Stimulated activated naive CD8-positive, alpha-beta T cell treated with anti-CD3 and anti-CD28 coated beads, Interleukin-15, Interleukin-2, amounts not matched to agents 100 ng/mL and 50 ng/mL, for 24 hours (primary cell): Measurements from ENCODE around the gene APOBEC3F.
A peak's percentile ranks its signal among the peaks of the same experiment; 100 is the strongest.

Experiments
- H3K27ac Mint-ChIP-seq: one replicate; pipeline ENCODE4 v1.8.0; 2021; ENCODE audit warnings: mild to moderate bottlenecking, mixed read lengths
- H3K27me3 Mint-ChIP-seq: one replicate; pipeline ENCODE4 v1.8.0; 2021; ENCODE audit warnings: mixed read lengths
- H3K36me3 Mint-ChIP-seq: one replicate; pipeline ENCODE4 v1.8.0; 2021; ENCODE audit warnings: low read depth, mixed read lengths
- H3K4me1 Mint-ChIP-seq: one replicate; pipeline ENCODE4 v1.8.0; 2021; ENCODE audit warnings: low read depth, mixed read lengths
- H3K4me3 Mint-ChIP-seq: one replicate; pipeline ENCODE4 v1.8.0; 2021; ENCODE audit warnings: mild to moderate bottlenecking, mixed read lengths
- H3K9me3 Mint-ChIP-seq: one replicate; pipeline ENCODE4 v1.8.0; 2021; ENCODE audit warnings: mixed read lengths

The APOBEC3F gene

DNA sequence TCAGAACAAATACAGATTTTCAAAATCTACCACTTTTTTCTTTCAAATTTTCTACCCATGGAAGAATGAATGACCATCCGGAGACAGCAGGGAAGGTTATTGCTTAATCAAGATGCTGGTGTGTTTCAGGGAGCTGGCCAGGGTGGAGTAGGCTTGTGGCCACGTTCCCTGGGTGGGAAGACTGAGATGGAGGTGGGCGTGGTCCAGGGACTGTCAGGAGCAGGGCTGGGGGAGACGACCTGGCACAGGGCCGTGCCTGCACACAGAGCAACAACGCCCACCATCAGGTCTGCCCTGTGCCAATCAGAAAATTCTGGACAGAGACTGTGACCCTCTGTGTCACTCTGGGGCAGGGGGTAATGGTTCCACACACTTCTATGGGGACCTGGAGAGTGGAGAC is 49.3 kb downstream of the APOBEC3F start:
- Mint-ChIP-seq H3K27ac (peak overlapping the region; percentile 98), H3K27me3 (no peaks in the 10 kb centered on the region), H3K36me3 (peaks cover 21% of the 10 kb centered on the region), H3K4me3 (peak overlapping the region; percentile 78), H3K9me3 (no peaks in the 10 kb centered on the region), H3K4me1 (peaks cover 91% of the 10 kb centered on the region)

DNA sequence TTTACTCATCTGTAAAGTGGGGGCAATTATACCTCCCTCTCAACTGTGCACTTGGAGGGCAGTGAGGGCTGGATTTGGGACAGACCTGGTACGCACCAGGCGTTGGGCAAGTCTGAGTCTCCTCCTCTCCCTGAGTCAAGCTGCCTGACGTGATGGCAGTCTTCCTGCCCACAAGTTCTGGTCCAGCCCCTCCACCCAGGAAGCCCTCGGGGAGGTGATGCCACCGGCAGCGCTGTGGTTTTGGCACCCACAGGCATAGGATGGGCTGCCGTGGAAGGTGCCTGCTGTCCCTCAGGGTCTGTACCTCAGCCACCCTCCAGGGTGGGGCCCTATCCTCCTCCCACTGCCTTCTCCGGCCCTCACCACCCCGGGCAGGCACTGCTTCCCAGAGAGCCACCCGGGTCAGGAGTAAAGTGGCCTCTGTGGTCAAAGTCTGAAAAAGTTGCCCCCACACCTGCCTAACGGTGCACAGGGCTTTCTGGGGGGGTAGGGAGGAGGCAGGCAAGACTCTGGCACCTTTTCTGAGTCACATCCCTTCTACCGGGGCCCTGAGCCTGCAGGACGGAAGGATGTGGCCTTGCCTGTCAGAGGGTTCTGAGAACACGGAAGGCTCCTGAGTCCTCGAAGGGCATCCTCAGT is 49.9 kb downstream of the APOBEC3F start:
- Mint-ChIP-seq H3K27ac (peak overlapping the region; percentile 98), H3K4me3 (peak overlapping the region; percentile 78), H3K27me3 (no peaks in the 10 kb centered on the region), H3K4me1 (peaks cover 91% of the 10 kb centered on the region), H3K36me3 (peaks cover 17% of the 10 kb centered on the region), H3K9me3 (no peaks in the 10 kb centered on the region)

DNA sequence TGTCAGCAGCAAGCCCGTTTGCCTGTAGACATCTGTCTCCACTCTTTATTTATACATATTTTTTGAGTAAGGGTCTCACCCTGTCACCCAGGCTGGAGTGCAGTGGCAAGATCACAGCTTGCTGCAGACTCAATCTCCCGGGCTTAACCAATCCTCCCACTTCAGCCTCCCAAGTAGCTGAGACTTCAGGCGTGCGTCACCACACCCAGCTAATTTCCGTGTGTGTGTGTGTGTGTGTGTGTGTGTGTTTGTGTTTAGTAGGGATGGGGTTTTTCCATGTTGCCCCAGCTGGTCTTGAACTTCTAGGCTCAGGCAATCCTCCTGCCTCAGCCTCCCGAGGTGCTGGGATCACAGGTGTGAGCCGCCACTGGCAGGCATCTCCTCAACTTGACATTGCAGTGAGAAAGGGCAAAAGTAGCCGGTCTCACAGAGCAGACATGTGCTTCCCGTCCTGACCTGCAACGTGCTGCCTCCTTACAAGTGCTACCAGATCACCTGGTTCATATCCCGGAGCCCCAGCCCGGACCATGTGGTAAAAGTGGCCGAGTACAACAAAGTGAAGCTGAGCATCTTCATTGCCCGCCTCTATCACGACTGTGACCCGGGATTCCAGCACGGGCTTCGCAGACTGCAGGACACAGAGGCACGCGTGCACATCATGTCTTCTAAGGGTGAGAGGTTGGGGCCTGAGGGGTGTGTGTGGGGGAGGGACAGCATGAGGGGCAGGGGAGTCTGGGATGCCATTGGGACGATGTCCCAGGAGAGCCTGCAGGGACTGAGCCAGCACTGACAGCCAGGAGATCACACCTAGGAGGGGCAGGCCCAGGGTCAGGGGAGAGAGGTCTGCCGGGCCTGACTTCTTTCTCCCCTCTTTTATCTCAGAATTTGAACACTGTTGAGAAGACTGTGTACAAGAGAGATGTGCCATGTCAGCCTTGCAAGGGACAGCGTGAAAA is 50.7 kb downstream of the APOBEC3F start:
- Mint-ChIP-seq H3K4me3 (peak overlapping the region; percentile 78), H3K27me3 (no peaks in the 10 kb centered on the region), H3K4me1 (peaks cover 91% of the 10 kb centered on the region)

DNA sequence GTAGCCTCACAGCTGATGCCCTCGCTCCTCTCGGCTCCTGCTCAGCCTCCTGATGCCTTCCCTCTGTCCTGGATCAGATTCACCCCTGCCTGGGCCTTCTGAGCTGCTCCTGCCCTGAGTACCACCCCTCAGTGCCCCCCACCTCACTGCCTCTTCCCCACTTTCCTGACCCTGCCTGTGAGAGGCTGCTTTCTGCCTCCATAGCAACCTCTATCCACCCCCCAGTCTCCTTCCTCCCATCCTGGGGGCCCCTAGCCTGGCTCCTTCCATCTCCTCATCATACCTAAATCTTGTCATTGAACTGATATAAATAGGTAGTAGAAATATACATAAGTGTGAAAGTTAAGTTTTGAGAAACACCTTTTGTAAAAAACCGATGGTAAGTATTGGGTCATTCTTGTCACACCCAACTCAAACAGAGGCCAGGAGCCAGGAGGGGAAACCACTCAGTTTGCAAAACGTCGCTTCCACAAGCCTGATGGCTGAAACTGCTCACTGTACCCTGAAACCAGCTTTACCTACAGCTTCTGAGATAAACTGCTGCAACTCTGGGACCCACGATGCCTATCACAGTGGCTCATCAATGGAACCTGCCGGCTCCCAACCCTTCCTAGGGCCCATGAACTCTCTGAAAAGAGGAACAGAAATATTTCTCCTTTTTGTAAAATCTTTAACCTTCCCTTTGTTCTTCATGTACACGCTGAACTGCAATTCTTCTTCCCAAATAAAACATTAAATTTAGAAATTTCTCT is 51.6 kb downstream of the APOBEC3F start:
- H3K36me3 Mint-ChIP-seq, result peaks cover 11% of the 10 kb centered on the region
- H3K27ac Mint-ChIP-seq, result peak overlapping the region; percentile 98
- H3K27me3 Mint-ChIP-seq, result no peaks in the 10 kb centered on the region
- H3K4me1 Mint-ChIP-seq, result peaks cover 92% of the 10 kb centered on the region
- H3K9me3 Mint-ChIP-seq, result no peaks in the 10 kb centered on the region
- peak overlapping the region; percentile 78 for H3K4me3 Mint-ChIP-seq

More for the DNA sequence above, 50.7 kb downstream of the APOBEC3F start:
- peaks cover 14% of the 10 kb centered on the region for H3K36me3 Mint-ChIP-seq
- H3K27ac Mint-ChIP-seq, result peak overlapping the region; percentile 98
- no peaks in the 10 kb centered on the region for H3K9me3 Mint-ChIP-seq

DNA sequence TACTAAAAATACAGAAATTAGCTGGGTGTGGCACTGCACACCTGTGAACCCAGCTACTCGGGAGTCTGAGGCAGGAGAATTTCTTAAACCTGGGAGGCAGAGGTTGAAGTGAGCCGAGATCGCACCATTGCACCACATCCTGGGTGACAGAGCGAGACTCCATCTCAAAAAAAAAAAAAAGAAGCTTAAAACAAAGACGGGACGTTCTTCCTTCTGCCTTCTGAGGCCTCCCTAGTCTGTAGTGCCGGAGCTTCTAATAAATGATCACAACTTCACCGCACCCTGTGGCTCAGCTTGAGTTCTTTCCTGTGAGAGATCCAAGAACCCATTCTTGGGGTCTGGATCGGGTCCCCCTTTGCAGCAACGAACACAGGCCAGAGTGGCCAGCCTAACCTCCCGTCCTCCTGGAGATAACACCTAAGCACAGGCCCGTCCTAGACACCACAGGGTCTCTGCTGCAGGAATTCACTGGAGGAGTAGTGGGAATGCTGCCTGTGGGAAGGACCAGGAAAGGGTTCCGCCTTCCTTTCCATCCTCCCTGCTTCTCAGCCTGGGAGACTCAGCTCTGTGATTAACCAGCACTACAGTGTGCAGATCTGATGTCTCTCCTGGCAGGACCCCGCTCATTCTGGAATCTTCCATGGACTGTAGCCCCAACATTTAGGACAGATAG is 54.2 kb downstream of the APOBEC3F start:
- peak overlapping the region; percentile 88 for H3K27ac Mint-ChIP-seq
- no peak overlapping the region for H3K4me3 Mint-ChIP-seq
- peaks cover 92% of the 10 kb centered on the region for H3K4me1 Mint-ChIP-seq
- H3K27me3 Mint-ChIP-seq, result no peaks in the 10 kb centered on the region
- no peaks in the 10 kb centered on the region for H3K36me3 Mint-ChIP-seq
- no peaks in the 10 kb centered on the region for H3K9me3 Mint-ChIP-seq

DNA sequence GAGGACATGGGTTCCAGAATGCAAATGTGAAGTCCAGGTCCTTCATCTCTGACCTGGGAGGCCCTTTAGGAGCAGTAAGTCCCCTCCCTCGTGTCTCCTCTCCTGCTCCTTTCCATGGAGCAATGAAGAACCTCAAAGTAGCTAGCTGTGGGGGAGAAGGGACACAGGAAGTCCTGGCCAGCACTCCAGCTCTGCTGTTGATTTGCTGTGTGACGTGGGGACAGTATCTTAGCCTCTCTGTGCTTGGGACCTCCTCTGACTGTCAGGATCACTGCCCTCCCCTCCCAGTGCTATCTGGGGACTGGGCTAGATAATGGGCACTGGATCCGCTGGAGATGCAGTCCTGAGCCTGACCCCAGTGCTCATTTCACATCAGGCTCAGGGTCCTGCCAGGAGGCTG is 55.3 kb downstream of the APOBEC3F start:
- peaks cover 92% of the 10 kb centered on the region for H3K4me1 Mint-ChIP-seq
- H3K9me3 Mint-ChIP-seq, result no peaks in the 10 kb centered on the region
- no peak overlapping the region for H3K4me3 Mint-ChIP-seq
- no peaks in the 10 kb centered on the region for H3K27me3 Mint-ChIP-seq
- no peaks in the 10 kb centered on the region for H3K36me3 Mint-ChIP-seq
- peak overlapping the region; percentile 49 for H3K27ac Mint-ChIP-seq

DNA sequence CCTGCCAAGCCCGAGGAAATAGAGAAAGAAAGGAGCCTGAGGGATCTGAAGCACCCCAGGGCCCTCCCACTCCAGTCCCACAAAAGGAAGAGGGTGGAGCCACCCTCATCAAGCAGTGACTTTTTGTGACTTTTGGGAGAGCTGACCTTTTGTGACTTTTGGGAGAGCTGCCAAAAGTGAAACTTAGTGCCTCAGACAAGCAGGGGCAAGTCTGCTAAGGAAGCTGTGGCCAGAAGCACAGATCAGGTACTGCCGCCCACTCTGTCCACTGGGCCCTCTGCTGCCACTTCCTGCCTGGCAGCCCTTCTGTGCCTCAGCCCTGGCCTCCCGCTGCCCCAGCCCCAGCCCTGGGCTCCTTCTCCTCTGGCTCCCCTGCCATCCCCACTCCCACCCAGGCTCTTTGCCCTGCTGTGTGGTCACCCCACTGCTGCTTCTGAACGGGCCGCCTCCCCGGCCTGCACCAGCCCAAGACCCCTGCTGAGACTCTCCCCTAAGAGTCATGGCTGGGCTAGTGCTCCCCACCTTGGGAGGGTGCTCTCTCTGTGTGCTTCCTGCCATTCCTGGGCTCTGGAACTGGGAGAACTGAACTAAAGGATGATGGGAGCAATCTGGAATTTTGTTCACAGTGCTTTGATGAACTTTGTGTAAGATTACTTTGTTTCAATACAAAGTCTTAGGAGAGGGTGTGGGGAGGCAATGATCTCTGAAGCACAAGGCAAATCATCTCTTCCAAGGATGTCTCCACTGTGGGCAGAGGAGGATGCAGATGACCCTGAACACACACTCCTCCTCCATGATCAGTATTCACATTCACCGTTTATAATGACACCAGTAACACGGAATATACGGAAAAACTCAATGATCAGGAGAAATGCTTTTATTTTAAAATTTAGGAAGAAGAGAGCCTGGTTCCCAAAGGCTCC is 56.7 kb downstream of the APOBEC3F start, which contains the start of gene APOBEC3H:
Gene APOBEC3H, plus strand, starts transcription at position 147 of the 923 bp plus-strand sequence. CDS start 3,035 bp downstream, outside the sequence.
- Mint-ChIP-seq H3K36me3 (no peaks in the 10 kb centered on the region), H3K4me3 (peak within 1 kb of the TSS; percentile 81), H3K9me3 (no peaks in the 10 kb centered on the region), H3K27me3 (no peaks in the 10 kb centered on the region), H3K4me1 (peaks cover 81% of the 10 kb centered on the region), H3K27ac (peak within 1 kb of the TSS; percentile 95)

DNA sequence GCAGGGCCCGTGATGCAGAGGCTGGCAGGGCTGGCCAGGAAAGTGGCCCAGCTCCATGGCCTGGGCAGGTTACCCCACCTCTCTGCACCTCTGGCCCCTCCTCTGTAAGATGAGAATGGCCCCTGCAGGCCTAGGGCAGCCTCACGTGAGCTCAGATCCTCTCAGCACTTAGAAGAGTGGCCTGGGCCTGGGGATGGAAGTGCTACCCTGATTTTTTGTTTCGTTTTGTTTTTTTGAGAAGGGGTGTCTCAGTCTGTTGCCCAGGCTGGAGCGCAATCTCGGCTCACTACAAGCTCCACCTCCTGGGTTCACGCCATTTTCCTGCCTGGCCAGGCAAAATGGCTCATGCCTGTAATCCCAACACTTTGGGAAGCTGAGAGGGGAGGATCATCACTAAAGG is 57.4 kb downstream of the APOBEC3F start:
- no peaks in the 10 kb centered on the region for H3K36me3 Mint-ChIP-seq
- H3K27ac Mint-ChIP-seq, result peak overlapping the region; percentile 95
- no peaks in the 10 kb centered on the region for H3K27me3 Mint-ChIP-seq
- H3K4me3 Mint-ChIP-seq, result peak overlapping the region; percentile 81
- no peaks in the 10 kb centered on the region for H3K9me3 Mint-ChIP-seq
- peaks cover 74% of the 10 kb centered on the region for H3K4me1 Mint-ChIP-seq

DNA sequence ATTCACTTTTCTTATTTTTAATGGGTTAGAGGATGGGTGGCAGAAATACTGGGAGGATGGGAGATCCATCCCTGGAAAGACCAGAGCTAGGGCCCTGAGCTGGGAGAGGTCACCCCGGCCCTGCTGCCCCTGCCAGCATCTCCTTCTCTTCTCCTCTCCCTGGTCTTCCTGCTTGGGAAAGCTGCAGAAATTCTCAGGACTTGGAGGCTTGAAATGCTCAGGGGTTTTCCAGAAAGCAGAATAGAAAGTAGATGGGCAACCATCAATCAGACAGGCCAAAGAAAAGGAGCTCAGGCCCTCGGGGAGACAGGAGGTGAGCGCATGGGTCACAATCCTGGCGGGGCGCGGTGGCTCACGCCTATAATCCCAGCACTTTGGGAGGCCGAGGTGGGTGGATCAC is 57.9 kb downstream of the APOBEC3F start:
- Mint-ChIP-seq H3K4me3 (peak overlapping the region; percentile 66), H3K27me3 (no peaks in the 10 kb centered on the region), H3K36me3 (no peaks in the 10 kb centered on the region), H3K4me1 (peaks cover 72% of the 10 kb centered on the region), H3K27ac (peak overlapping the region; percentile 95), H3K9me3 (no peaks in the 10 kb centered on the region)

DNA sequence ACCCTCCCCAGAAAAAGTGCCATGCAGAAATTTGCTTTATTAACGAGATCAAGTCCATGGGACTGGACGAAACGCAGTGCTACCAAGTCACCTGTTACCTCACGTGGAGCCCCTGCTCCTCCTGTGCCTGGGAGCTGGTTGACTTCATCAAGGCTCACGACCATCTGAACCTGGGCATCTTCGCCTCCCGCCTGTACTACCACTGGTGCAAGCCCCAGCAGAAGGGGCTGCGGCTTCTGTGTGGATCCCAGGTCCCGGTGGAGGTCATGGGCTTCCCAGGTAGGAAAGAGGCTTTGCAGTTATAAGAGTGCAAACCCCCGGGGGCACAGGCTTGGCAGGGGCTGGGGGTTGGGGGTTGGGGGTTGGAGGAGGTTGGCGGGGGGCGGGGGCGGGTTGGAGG is 60.6 kb downstream of the APOBEC3F start:
- no peak overlapping the region for H3K27ac Mint-ChIP-seq

DNA sequence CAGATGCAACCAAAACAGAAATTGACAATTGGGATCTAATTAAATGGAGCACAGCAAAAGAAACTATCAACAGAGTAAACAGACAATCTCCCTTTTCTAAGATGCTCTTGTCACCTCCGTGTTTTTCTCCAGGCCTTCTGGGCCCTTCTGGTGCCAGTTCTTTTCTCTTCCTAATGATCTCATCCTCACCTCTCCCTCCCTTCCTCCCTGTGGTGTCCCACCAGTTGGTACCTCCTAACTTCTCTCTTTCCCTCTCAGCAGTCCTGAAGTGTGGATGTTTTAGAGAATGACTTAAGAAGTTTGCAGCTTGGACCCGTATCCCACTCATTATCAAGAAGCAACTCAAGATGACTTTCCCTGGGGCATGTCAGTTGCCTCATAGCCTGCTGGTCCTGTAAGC is 62.8 kb downstream of the APOBEC3F start:
- Mint-ChIP-seq H3K27me3 (no peaks in the 10 kb centered on the region), H3K36me3 (no peaks in the 10 kb centered on the region), H3K4me1 (peaks cover 35% of the 10 kb centered on the region), H3K27ac (peak overlapping the region; percentile 63), H3K9me3 (no peaks in the 10 kb centered on the region), H3K4me3 (no peak overlapping the region)

More for the DNA sequence above, 60.6 kb downstream of the APOBEC3F start:
- Mint-ChIP-seq H3K36me3 (no peaks in the 10 kb centered on the region), H3K4me3 (no peak overlapping the region), H3K27me3 (no peaks in the 10 kb centered on the region), H3K9me3 (no peaks in the 10 kb centered on the region), H3K4me1 (peaks cover 50% of the 10 kb centered on the region)
